ENCODE data around the gene YEATS2.
A peak's percentile ranks its signal among the peaks of the same experiment; 100 is the strongest.
"Not testable (repeated sequence)": the region's sequence is repeated elsewhere in the genome, so short reads cannot be mapped to it uniquely, and the experiment has no call there.

Gene YEATS2

DNA sequence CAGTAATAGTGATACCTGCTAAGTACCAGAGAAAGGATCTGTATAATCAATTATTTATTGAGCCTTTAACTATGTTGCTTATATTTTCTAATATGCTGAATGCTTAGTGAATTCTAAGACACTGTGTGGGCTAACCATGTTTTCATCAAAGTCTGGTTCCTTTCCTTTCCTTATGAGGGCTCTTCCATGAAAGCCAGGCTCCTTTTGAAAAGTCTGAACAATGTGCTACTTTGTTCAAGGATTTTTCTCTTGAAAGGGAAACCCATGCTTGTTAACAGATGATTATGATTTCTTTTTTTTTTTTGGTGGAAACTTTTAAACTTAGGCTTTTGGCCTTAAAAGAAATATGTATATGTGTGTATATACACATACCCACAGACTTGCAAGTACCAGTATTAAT is 17.0 kb downstream of the YEATS2 start:
- no peak for DNase-seq (ENCODE audit: low read depth in 3 of 3)

DNA sequence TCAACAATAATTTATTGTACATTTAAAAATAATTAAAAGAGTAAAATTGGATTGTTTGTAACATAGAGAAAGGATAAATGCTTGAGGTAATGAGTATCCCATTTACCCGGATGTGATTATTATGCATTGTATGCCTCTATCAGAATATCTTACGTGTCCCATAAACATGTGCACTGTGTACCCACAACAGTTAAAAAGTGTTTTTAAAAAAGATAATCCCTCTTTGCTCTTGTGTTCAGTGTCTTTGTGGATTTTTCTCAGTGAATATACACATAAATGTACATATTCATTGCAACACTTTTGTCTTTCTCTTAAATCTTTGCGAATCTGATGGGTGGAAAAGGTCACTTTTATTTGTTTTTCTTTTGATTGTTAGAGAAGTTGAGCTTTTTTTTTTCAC is 20.4 kb downstream of the YEATS2 start:
- DNase-seq (ENCODE audit: low read depth in 3 of 3) = no peak

DNA sequence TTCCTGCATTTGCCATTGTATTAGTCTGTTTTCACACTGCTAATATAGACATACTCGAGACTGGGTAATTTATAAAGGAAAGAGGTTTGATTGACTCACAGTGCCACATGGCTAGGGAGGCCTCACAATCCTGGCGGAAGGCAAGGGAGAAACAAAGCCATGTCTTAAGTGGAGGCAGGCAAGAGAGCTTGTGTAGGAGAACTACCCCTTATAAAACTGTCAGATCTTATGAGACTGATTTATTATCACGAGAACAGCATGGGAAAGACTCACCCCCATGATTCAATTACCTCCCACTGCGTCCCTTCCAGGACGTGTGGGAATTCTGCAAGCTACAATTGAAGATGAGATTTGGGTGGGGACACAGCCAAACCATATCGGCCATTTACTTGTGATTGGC is 27.8 kb downstream of the YEATS2 start:
- no peak for DNase-seq (ENCODE audit: low read depth in 3 of 3)

DNA sequence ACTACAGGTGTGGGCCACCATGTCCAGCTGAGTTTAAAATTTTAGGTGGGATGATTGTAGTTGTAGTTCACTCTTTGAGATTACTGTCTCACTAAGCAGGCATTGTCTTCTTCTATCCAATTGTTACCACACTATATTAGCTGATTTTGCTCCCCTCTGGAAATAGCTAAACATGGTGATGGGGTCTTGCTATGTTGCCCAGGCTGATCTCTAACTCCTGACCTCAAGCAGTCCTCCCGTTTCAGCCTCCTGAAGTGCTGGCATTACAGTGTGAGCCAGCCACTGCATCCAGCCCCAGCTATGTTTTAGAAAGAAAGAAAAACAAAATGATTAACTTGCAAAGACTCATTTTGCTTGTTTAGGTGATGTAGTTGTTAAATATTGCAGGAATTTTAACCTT is 30.6 kb downstream of the YEATS2 start:
- no peak for DNase-seq (ENCODE audit: low read depth in 3 of 3)

DNA sequence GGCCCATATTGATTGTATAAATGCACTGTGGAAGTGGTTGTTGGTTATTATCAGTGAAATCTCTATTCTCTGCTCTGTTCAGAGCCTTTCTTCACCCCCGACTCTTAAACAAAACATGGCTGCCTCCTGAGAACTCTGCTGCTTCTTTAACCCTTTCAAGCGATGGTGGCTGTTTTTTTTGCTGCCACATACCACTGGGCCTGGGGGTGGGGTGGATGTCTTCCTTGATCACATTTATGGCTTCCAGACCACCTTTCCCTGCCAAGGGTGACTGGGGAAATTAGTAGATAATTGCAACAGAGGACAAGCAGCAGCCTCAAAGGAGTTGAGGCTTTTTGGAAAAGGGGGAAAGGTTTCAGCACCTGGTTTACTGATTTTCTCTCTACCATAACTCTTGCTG is 32.8 kb downstream of the YEATS2 start:
- DNase-seq (ENCODE audit: low read depth in 3 of 3) = no peak

DNA sequence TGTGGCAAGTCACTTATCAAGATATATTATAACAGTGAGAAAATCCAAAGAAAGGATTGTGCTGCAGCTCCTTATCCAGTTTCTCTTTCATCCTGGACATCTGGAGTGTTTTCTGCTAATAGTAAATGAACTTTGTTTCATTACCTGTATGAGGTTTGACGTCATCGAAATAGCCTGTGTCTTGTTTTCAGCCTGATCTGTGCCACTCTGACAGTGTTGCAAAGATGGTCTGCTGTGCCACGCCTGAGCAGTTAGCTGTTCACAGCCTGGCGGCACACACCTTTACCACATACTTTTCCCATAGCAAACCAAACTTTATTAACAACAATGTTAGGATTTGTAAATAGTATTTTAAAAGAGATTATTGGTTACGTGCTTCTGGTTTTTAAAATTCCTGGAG is 34.0 kb downstream of the YEATS2 start:
- no peak for DNase-seq (ENCODE audit: low read depth in 3 of 3)

DNA sequence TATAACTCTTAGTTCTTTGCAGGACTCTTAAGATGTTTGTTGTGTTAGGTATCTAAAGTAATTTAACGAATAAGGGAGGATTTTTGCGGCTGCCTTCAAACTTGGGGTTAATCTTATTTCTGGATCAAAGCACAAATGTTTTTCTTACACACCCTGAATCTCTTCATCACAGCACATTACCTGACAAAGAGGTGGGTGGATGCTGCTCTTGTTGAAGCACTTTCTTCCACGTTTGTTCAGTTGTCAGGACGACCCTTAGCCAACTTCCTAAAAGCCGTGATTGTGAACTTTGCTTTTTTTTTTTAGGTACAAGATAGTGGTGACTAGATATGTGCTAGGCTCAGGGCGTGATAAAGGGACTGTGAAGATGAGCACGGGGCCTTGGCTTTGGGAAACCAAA is 36.0 kb downstream of the YEATS2 start:
- DNase-seq (ENCODE audit: low read depth in 3 of 3) = no peak

DNA sequence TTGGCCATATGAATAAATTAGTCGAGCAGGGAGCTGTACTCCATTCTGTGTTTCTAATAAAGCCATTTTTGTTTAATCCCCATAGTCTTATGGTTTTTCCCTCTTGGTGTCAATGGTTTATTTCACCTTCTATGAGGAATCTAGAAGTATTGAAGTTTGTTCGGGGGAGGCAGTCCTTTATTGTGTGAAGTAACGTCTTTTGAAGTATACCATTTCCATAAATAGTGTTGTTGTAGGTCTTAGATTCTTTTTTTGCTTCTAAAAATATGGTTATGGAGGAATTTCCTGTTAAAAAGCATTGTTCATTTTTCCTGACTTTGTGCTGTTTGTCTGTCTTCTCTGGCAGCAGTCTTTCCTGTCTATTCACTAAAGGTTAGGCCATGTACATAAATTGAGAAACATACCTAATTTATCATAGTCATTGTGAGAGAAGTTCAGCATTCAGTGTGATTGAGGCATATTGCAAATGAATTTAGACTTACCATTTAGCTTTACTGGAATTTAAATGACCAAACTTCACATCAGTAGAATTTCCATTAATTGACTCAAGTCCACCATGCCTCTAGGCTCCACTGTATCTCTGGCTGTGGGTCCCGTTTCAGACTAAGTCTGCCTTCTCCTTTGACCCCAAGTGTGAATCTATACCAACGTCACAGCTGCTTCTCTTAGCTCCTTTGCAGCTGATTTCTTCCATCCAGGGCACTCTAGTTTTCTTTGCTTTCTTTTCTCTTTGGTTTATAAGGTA is 37.3 kb downstream of the YEATS2 start:
- no peak for DNase-seq (ENCODE audit: low read depth in 3 of 3)

DNA sequence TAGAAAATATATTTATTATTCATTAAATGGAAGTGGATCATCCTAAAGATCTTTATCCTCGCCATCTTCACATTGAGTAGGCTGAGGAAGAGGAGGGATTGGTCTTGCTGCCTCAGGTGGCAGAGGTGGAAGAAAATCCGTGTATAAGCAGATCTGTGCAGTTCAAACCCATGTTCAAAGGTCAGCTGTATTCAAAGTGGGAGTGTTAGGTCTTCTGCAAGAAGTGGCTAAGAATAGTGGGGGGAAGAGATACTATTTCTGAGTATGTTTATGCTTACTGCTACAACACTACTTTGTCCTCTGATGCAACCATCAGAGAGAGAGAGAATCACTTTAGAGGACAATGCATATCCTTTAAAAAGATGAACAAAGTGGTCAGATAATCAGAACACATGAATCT is 39.5 kb downstream of the YEATS2 start:
- DNase-seq (ENCODE audit: low read depth in 3 of 3) = no peak

DNA sequence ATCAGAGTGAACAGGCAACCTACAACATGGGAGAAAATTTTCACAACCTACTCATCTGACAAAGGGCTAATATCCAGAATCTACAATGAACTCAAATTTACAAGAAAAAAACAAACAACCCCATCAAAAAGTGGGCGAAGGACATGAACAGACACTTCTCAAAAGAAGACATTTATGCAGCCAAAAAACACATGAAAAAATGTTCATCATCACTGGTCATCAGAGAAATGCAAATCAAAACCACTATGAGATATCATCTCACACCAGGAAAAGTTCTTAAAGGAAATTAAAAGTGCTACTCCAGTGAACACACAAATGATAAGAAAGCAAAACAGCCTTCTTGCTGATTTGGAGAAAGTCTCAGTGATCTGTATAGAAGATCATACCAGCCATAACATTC is 42.6 kb downstream of the YEATS2 start:
- not testable (repeated sequence) for DNase-seq (ENCODE audit: low read depth in 3 of 3)

DNA sequence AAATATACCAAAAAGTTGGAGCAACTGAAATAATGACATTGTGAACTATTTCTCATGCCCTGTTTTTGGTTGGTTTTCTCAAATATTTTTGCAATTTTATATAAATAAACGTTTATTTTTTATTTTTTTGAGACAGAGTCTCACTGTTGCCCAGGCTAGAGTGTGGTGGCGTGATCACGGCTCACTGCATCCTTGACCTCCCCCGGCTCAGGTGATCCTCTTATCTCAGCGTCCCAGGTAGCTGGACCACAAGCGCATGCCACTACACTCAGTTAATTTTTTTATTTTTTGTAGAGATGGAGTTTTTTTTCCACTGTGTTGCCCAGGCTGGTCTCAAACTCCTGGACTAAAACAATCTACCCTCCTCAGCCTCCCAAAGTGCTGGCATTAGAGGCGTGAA is 45.6 kb downstream of the YEATS2 start:
- DNase-seq (ENCODE audit: low read depth in 3 of 3) = no peak

DNA sequence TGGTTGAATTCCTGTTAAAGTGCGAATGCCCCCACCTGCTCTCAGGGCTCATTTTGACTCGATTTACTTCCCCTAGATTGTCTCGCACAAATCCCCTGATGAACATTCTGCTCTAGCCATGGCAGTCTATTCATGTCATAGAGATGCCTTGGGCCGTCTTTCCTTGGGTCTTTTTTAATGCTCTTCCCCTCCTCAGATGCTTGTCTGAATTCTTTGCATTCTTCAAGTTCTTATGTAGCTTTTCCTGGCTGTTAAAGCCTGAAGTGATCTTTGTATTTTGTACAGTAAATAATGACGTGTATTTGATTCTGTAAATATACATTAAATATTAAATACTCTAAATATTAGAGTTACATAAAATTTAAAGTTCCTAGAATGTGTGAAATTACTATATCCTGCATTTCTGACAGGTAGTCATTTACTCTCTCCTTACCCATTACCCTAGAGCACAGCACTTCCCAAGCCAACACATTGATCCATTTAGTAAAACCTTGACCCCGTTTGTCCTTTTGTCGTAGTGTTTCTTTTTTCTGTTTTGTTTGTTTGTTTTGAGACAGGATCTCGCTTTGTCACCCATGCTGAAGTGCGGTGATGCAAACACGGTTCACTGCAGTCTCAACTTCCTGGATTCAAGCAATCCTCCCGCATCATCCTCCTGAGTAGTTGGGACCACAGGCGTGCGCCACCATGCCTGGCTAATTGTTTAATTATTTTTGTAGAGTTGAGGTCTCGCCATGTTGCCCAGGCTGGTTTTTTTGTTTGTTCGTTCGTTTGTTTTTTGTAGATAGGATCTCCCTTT is 47.9 kb downstream of the YEATS2 start:
- DNase-seq (ENCODE audit: low read depth in 3 of 3) = no peak

DNA sequence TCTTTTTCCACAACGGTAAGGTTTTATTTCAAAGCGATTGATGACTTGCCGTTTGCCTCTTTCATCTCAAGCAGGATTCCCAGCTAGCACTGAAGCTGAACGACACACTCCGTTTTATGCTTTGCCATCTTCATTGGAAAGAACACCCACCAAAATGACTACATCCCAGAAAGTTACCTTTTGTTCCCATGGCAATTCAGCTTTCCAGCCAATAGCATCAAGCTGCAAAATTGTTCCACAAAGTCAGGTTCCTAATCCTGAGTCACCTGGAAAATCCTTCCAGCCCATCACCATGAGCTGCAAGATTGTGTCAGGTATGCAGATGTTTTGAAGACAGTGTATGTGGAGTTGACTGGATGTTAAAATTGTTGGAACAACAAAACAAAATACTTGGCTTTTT is 56.5 kb downstream of the YEATS2 start:
- no peak for DNase-seq (ENCODE audit: low read depth in 3 of 3)

DNA sequence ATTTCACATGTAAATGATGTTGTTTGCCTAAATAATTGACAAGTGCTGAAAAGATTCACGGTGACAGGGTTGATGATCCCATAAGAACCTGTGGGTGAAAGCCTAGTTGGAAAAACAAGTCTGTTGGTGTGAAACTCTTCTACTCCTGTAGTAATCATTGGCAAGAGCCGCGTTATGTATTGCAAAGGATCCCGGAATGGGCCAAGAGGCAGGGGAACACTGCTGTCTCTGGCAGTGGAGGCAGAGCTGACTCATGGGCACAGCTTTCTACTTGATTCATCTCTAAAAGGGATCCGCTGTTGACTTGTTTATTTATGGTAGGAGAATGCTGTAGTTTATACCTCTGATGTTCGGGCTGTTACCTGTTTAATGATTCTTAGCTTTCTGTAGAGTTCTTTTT is 64.7 kb downstream of the YEATS2 start:
- DNase-seq (ENCODE audit: low read depth in 3 of 3) = no peak

DNA sequence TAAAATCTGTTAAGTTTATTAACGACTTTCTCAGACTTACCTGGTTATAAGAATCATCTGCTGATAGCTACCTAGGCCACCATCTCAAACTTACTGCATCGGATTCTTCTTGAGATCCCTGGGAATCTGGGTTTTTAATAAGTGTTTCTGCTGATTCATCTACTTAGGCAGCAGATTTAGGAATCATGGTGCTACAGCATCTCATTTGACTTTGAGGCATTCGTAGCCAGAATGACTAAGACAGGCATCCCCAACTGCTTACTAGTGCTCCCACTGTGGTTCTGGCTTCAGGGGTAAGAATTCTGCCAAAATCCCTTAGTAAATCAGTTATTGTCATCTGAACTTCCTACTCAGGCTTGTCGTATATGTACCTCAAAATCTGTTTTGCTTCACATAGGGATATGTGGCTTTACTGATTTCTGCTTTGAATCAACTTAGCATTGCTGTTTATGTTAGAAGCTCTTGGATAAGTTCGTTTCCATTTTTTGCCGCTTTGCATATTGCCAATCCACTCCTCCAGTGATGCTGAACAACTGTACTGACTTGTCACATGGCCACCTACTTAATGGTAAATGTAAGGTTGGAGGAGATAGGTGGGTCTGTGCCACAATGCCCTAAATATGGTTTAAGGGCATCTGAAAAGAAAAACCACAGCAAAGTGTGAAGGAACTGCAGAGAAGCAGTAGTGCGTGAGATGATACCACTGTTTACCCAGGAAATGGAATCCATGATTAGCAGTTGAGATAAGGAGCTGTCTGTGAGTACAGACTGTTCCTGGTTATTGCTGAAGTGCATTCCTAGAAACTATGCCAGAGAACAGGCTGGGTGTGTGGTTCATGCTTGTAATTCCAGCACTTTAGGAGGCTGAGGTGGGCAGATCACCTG is 67.5 kb downstream of the YEATS2 start:
- no peak for DNase-seq (ENCODE audit: low read depth in 3 of 3)

DNA sequence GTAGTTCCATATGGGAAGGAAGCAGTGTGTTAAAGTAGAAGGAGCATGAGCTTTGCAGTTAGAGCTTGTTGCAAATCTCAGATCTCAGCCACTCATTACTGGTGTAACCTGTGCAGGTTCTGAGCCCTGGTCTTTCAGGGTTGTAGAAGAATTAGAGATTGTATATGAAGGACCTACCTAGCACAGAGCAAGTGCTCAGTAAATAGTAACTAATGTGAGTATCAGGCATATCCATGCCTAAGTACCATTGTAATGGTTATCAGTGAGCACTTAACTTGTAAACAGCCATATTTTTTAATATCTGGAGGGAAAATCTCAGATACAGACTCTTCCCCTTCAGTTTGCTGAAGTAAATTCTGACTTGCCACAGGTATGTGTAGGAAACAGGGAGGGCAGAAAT is 68.5 kb downstream of the YEATS2 start:
- no peak for DNase-seq (ENCODE audit: low read depth in 3 of 3)

DNA sequence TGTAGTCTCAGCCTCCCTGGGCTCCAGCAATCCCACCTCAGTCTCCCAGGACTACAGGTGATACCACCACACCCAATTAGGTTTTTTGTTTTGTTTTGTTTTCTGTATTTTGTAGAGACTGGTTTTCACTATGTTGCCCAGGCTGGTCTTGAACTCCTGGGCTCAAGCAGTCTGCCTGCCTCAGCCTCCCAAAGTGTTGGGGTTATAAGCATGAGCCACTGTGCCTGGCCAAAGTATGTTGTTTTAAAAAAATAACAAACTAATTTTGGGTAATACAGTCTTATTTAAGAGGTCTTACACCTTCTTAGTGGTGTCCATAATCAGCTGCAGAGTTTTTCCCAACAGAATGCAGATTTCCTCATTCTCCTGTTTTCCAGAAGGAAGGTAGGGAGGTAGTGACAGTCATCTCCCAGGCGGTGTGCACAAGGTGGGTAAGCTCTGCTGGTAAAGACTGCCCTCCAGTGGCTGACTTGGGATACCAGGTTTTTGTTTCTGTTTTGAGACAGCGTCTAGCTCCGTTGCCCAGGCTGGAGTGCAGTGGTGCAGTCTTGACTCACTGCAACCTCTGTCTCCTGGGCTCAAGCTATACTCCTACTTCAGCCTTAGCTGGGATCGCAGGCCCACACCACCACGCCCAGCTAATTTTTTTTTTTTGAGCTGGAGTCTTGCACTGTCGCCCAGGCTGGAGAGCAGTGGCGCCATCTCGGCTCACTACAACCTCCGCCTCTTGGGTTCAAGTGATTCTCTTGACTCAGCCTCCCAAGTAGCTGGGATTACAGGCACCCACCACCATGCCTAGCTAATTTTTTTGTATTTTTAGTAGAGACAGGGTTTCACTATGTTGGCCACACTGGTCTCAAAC is 69.4 kb downstream of the YEATS2 start:
- DNase-seq (ENCODE audit: low read depth in 3 of 3) = peak; percentile 26 to 51 (median 45)

DNA sequence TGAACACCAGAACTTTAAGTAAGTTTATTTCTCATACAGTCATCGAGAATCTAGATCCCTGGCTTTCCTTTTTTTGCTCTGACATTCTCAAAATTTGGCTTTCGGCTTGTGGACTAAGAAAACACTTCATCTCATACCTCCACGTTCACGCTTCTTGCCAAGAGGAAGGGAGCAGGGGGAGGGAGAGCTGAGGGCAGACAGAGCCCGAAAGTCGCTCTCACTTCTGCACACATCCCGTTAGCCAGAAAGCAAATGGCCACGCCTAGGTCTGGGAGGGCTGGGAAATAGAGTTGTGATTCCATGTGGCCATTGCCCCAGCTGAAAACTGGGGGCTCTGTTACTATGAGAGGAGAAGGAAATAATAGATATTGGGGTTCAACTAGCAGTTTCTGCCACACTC is 70.5 kb downstream of the YEATS2 start:
- DNase-seq (ENCODE audit: low read depth in 3 of 3) = no peak

DNA sequence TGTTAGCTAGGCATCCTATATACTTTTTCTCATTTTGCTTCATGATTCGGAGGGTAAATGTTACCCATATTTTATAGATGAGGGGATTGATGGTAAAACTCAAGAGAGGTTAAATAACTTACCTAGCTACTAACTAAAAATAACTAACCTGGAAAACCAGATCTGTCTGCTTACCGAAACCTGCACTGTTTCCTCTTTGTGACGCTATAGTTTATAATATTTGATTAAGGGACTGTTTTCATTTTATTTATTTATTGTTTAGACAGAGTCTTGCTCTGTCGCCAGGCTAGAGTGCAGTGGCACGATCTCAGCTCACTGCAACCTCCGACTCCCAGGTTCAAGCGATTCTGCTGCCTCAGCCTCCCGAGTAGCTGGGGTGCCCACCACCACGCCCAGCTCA is 71.9 kb downstream of the YEATS2 start:
- DNase-seq (ENCODE audit: low read depth in 3 of 3) = no peak

DNA sequence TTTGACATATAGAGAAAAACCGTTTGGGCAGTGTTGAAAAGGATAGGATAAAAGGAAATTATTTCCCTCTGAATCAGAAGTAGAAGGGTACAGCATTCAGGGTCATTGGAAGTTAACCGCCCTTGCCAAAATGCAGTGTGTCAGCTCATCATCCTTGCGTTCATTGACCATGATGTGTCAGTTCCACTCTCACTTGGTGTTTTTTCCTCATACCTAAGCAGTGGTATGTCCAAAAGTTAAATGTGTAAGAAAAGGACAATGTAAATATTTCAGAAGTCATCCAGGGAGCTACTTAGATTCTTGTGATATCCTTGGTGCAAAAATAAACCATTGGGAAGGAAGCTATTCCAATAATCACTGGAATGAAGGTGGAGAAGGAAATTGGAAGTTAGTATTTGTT is 77.0 kb downstream of the YEATS2 start:
- DNase-seq (ENCODE audit: low read depth in 3 of 3) = no peak

DNA sequence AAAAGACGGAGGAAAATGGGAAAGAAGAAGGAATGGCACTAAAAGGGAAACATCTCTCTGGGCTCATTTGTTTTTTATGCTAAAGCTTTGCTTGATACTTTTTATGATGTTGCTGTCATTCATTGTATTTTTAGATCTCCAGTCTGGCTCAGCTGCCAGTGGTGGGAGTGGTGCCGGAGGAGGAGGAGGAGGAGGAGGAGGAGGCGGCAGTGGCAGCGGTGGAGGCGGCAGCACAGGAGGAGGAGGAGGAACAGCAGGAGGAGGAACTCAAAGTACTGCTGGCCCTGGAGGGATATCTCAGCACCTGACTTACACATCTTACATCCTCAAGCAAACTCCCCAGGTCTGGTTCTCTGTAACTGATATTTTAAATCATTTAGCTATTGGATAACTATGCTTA is 78.2 kb downstream of the YEATS2 start:
- DNase-seq (ENCODE audit: low read depth in 3 of 3) = no peak

DNA sequence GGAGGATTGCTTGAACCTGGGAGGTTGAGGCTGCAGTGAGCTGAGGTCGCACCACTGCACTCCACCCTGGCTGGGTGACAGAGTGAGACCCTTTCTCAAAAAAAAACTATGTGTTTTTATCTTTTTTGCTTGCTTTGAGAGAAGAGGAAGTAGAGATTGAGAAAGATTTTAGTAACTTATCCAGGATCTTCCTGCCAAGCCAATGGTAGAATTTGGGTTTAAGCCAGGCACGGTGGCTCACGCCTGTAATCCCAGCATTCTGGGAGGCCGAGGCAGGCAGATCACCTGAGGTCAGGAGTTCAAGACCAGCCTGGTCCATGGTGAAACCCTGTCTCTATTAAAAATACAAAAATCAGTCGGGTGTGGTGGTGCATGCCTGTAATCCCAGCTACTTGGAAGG is 78.9 kb downstream of the YEATS2 start:
- DNase-seq (ENCODE audit: low read depth in 3 of 3) = not testable (repeated sequence)
